M059J (cell line): ENCODE measurements around the gene UQCRH. TPM values are rescaled to one million over a fixed set of nuclear protein-coding genes. Genes with fewer than 3 reads are reported as not detected.
"Not testable (repeated sequence)": the region's sequence is repeated elsewhere in the genome, so short reads cannot be mapped to it uniquely, and the experiment has no call there.

Source experiments
- DNase-seq: peaks from one replicate; pipeline ENCODE4 v3.0.0-alpha.2; 2012; ENCODE audit warnings: low read depth
- total RNA-seq: library from RNA; depleted of rRNA; stranded (reverse); fragments of >200 nt; shearing (Covaris generic); gene quantifications from 2 replicates; pipeline ENCODE4 v1.2.3, GENCODE V29; 2014

The UQCRH gene
- total RNA-seq, 1 experiment from 2014 or later: 459 TPM

- DNase-seq: no peak
Observed at GRCh38 chr1:46300673-46301405, 2.7 kb upstream of the UQCRH start.

DNA sequence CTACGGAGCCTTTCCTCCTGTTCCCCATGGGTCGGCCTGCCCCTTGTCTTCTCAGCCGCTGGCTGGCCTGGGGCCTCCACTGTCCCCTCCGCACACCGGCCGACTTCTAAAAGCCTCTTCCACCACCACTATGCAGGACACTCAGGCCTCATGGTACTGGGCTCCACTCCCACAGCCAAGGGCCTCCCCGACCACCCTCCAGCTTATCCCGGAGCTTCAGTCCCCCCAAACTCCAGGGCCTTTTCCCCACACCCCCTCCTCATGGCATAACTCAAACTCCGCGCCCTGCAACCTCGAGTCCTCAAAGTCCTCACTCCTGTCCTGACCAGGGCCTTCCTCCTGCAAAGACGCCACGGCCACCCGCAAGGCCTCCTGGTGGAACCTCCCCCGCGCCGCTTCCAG, 2.1 kb upstream of the UQCRH start:
- DNase-seq: no peak

GRCh38 chr1:46301808-46302640, 1.5 kb upstream of the UQCRH start:
- peak; percentile 58 for DNase-seq

GRCh38 chr1:46302641-46303037, 859 bp upstream of the UQCRH start:
- peak; percentile 36 for DNase-seq

DNA sequence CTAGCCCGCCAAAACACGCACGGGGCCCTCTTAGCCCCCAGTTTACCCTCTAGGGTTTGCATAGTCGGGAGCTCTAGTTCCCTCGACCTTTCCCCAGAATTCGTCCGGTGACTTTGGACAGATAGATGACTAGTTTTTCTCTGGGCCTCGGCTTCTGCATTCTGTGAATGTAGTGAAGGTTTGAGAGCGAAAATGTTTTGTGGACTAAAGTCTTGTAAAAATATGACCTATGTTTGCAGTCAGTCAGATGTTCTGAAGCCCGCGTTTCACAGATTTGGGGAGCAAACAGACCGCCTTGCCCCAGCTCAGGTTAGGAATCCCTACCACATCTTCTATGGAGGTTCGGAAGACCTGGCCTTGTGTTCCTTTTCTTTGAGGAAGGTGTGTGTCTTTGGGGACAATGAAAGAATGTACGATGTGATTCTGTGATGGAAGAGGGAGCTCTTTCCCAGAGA, 401 bp downstream of the UQCRH start:
- peak; percentile 25 for DNase-seq

DNA sequence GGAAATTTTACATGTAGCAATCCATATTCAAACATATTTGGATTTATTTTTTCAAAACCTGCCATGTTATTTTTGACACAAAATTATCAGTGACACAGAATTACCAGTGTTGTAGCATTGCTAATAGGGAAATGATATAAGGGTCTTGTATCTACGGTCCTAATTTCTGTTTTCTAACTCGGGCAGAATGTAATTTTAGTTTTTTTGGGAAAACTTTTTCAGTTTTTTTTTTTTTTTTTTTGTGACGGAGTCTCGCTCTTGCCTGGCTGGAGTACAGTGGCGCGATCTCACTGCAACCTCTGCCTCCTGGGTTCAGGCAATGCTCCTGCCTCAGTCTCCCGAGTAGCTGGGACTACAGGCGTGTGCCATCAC, 2.6 kb downstream of the UQCRH start:
- DNase-seq: no peak

GRCh38 chr1:46309401-46310159, 6.1 kb downstream of the UQCRH start:
- DNase-seq: no peak

DNA sequence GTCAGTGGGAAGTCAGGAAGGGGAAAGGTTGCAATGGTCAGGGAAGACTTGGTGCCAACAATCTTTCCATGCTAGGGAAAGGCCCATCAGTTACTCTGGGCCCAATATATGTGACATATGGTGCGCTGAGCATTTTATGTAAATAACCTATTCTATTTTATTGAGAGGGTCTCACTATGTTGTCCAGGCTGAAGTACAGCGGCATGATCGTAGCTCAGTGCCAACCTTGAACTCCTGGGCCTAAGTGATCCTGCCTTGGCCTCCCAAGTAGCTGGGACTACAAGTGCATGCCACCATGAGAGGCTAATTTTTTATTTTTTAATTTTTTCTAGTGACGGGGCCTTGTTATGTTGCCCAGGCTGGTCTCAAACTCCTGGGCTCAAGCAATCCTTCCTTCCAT, 6.8 kb downstream of the UQCRH start:
- DNase-seq: no peak

- DNase-seq: peak; percentile 46
Observed at GRCh38 chr1:46315669-46316403, 12.3 kb downstream of the UQCRH start.

GRCh38 chr1:46317323-46317722, 13.8 kb downstream of the UQCRH start:
- no peak for DNase-seq

GRCh38 chr1:46319301-46319700, 15.8 kb downstream of the UQCRH start:
- DNase-seq: not testable (repeated sequence)

GRCh38 chr1:46319960-46320914, 16.7 kb downstream of the UQCRH start:
- not testable (repeated sequence) for DNase-seq

GRCh38 chr1:46322191-46322590, 18.7 kb downstream of the UQCRH start:
- not testable (repeated sequence) for DNase-seq

DNA sequence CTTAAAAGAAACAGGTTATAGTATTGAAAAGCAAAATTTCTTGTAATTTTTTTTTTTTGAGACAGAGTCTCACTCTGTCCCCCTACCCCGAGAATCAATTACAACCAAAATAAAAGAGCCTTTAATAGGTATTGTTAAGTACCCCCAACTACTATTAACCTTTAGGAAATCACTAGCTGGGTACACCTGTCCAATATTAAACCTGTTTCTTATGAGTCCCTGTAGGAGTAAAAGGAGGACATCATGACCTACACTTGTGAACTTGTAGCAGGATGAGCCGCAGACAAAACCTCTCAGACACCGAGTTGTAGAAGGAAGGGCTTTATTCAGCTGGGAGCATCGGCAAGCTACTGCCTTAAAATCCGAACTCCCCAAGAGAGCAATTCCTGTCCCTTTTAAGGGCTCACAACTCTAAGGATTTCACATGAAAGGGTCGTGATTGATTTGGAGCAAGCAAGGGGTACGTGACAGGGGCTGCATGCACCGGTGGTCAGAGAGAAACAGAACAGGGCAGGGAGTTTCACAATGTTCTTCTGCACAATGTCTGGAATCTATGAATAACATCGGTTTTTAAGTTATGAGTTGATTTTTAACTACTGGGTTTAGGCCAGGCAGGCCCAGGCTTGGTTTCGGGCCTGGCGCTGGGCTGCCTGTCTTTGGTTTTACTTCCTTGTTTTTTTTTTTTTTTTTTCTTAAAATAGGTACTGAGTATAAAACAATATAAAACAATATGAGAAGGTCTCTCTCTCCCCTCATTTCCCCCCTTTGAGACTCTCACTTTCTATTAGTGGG, 22.0 kb downstream of the UQCRH start:
- DNase-seq: not testable (repeated sequence)

DNA sequence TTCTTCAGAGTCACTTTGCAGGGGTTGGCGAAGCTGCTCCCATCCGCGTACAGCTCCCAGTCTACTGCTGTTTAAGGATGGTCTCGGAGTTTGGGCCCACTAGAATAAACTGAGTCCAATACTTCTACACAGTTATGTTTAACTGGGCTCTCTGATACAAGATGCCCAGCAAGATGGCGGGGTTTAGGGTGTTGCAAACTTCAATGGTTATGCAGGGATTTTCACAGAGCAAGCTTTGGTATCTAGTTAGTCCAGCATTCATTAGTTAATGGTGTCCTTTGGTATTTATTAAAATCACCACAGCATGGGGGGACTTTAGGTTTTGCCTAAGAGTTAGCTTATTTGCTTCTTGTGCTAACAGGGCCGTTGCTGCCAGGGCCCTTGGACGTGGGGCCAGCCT, 24.7 kb downstream of the UQCRH start:
- DNase-seq: not testable (repeated sequence)

- not testable (repeated sequence) for DNase-seq
Observed at GRCh38 chr1:46329807-46330206, 26.3 kb downstream of the UQCRH start.

- DNase-seq: not testable (repeated sequence)
Observed at GRCh38 chr1:46330381-46330780, 26.9 kb downstream of the UQCRH start.

DNA sequence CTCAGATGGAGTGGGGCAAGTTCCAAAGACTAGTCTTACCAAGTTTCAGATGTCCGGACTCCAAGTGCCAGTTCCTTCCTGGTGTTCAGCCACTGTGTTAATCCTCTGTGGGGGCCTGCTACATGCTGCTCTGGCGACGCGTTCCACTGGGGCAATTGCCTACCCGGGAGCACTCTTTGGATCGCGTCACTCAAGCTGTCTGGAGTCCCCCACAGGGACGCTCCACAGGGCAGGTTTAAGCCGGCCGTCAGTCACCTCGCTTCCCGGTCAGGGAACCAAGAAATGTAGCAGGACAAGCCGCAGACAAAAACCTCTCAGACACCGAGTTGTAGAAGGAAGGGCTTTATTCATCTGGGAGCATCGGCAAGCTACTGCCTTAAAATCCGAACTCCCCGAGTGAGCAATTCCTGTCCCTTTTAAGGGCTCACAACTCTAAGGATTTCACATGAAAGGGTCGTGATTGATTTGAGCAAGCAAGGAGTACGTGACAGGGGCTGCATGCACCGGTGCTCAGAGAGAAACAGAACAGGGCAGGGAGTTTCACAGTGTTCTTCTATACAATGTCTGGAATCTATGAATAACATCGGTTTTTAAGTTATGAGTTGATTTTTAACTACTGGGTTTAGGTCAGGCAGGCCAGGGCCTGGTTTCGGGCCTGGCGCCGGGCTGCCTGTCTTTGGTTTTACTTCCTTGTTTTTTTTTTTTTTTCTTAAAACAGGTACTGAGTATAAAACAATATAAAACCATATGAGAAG, 28.5 kb downstream of the UQCRH start:
- DNase-seq: not testable (repeated sequence)
